Measurements from ENCODE around the gene CSNK2A1. TPM values are rescaled to one million over a fixed set of nuclear protein-coding genes. Genes with fewer than 3 reads are reported as not detected.

The CSNK2A1 gene
- total RNA-seq, 1 experiment from 2014 or later = 229 TPM

DNA sequence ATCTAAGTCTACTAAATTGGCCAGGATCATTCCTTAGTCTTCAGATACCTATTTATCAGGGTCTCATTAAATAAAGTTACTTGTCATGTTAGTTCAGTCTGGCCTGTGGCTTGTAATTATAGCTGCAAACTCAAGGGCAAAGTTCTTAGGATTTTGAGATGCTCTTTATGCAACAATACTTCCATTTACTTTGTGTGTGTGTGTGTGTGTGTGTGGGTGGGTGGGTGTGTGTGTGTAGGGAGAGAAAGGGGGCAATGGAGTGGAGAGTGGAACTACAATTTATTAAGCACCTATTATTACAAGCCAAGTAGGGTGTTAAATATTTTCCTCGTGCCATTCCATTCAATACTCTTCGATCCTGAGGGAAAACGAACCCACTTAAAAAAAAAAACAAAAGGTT is 63.5 kb downstream of the CSNK2A1 start:
- Histone ChIP-seq H3T11ph (ENCODE audit: low read length) (no peak overlapping the region), H3K23me2 (ENCODE audit: insufficient read length, low read depth, low read length, poor library complexity, severe bottlenecking) (no peaks in the 10 kb centered on the region), H2BK12ac (ENCODE audit: insufficient read length, low read depth, low read length) (no peak overlapping the region), H3K23ac (ENCODE audit: insufficient read length, low read depth, low read length) (no peak overlapping the region), H3K18ac (ENCODE audit: insufficient read length, low read depth, low read length) (no peak overlapping the region), H4K5ac (ENCODE audit: insufficient read length, low read depth, low read length) (no peak overlapping the region), H2BK15ac (ENCODE audit: low read depth, low read length) (no peak overlapping the region), H3K79me2 (ENCODE audit: insufficient read depth, low read length) (no peaks in the 10 kb centered on the region), H2BK20ac (ENCODE audit: low read depth, low read length, poor library complexity, severe bottlenecking) (no peak overlapping the region), H2BK5ac (ENCODE audit: insufficient read length, low read length) (no peak overlapping the region), H3K4me2 (ENCODE audit: insufficient read depth, insufficient read length, low read length) (no peak overlapping the region), H2AFZ (ENCODE audit: low read length) (no peak overlapping the region), H3K4ac (ENCODE audit: low read depth, low read length) (no peak overlapping the region), H3K9me3 (ENCODE audit: control insufficient read depth, low read depth, low read length) (no peaks in the 10 kb centered on the region), H2BK120ac (ENCODE audit: low read depth, low read length, poor library complexity, severe bottlenecking) (no peak overlapping the region), H3K9ac (ENCODE audit: extremely low read depth, insufficient read length, low read length) (no peak overlapping the region), H3K79me1 (ENCODE audit: insufficient read depth, low read depth, low read length, poor library complexity, severe bottlenecking) (peaks cover 4% of the 10 kb centered on the region), H3K27me3 (ENCODE audit: insufficient read depth, low read length) (no peaks in the 10 kb centered on the region), H3K56ac (ENCODE audit: insufficient read length, low read depth, low read length) (no peak overlapping the region), H4K8ac (replicated peaks; ENCODE audit: insufficient read length, low read depth, low read length) (no peak overlapping the region), H4K20me1 (ENCODE audit: control insufficient read depth, insufficient read depth, insufficient read length) (no peaks in the 10 kb centered on the region), H3K4me1 (ENCODE audit: insufficient read depth, low read length) (no peaks in the 10 kb centered on the region), H3K14ac (ENCODE audit: insufficient read depth, low read length) (no peak overlapping the region), H4K91ac (ENCODE audit: insufficient read length, low read depth, low read length) (no peak overlapping the region), H2AK5ac (ENCODE audit: insufficient read length, low read length) (no peak overlapping the region), H3K27ac (ENCODE audit: insufficient read length, low read depth, low read length) (no peak overlapping the region)
- Mint-ChIP-seq H3K27me3 (ENCODE audit: low read depth) (no peaks in the 10 kb centered on the region), H3K4me1 (no peaks in the 10 kb centered on the region), H3K36me3 (ENCODE audit: insufficient read depth in 1 of 3, low read depth in 3 of 3) (peaks cover 34 to 85% (median 61%) of the 10 kb centered on the region in 3 experiments), H3K4me3 (no peak overlapping the region; a peak in 1 of 5 replicates), H3K27ac (peak overlapping the region in 1 of 3 experiments; percentile 62; a peak in 2 of 7 replicates), H3K9me3 (no peaks in the 10 kb centered on the region)
- TF ChIP-seq, protein P1, sequence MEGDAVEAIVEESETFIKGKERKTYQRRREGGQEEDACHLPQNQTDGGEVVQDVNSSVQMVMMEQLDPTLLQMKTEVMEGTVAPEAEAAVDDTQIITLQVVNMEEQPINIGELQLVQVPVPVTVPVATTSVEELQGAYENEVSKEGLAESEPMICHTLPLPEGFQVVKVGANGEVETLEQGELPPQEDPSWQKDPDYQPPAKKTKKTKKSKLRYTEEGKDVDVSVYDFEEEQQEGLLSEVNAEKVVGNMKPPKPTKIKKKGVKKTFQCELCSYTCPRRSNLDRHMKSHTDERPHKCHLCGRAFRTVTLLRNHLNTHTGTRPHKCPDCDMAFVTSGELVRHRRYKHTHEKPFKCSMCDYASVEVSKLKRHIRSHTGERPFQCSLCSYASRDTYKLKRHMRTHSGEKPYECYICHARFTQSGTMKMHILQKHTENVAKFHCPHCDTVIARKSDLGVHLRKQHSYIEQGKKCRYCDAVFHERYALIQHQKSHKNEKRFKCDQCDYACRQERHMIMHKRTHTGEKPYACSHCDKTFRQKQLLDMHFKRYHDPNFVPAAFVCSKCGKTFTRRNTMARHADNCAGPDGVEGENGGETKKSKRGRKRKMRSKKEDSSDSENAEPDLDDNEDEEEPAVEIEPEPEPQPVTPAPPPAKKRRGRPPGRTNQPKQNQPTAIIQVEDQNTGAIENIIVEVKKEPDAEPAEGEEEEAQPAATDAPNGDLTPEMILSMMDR (conservative IDR thresholded peaks at IDR 0.05) = no peak
- DNase-seq = no peak
- WGBS (ENCODE audit: extremely low coverage, insufficient read length, low lambda C conversion rate) = no CpG with 5 or more reads among the region's 3 CpGs
